SKM-1 (cell line): ENCODE data around the gene RGS6.

Experiments used
- DNase-seq: peaks from one replicate; lab custom pipeline; 2025; ENCODE audit not compliant: unreplicated experiment; lab: John Stamatoyannopoulos, UW

RGS6 gene

DNA sequence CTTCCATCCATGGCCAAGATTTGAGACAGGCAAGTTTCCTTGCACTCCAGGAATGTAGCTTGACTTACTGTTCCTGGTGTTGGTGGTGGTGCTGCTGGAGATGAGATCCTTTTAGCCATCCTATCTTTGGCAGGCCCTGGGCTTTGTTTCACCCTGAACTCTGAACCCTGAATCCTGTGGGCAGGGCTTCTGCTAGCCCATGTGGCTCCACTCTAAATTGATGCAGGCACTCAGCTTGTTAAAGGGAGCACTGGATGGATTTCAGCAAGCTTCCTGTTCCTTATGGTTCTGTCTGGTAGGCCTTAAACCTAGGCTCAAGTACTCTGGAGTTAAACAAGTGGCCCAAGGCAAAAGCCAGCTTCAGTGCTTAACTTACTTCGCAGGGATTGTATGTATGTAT lies 138.2 kb downstream of the RGS6 start:
- DNase-seq, result no peak

DNA sequence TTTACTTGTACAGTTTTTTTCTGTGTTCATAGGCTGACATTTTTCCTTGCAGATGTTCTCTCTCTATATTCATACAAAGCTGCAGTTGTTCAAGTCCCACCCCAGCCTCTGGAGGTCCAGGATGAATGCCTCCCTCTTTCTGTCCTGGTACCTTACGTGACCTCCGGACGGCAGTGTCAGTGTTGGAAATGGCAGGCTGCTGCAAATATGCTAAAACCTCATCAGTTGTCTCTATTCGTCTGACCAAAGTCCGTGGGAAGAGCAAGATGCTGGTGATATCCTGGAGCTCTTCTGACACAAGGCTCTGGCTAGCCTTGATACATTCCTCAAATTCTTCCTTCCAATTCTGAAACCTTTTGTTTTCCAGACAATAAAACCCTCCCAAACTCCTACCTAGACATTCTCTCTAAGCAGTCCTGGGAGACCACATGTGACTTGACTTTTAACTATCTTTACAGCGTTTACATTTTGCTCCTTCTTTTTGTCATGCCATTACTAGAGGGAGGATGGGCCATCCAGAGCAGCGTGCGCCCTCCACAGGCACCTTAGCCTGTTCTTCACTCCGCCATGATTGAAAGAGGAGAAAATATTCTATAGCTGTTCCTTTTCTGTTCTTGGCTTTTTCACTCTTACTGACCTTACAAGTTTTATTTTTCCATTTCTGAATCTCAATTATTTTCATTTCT lies 143.6 kb downstream of the RGS6 start:
- DNase-seq, result no peak

- no peak for DNase-seq
Observed at GRCh38 chr14:72081137-72081536, 148.9 kb downstream of the RGS6 start.

- no peak for DNase-seq
Observed at GRCh38 chr14:72084935-72085334, 152.7 kb downstream of the RGS6 start.

- no peak for DNase-seq
Observed at GRCh38 chr14:72089625-72090024, 157.4 kb downstream of the RGS6 start.

DNA sequence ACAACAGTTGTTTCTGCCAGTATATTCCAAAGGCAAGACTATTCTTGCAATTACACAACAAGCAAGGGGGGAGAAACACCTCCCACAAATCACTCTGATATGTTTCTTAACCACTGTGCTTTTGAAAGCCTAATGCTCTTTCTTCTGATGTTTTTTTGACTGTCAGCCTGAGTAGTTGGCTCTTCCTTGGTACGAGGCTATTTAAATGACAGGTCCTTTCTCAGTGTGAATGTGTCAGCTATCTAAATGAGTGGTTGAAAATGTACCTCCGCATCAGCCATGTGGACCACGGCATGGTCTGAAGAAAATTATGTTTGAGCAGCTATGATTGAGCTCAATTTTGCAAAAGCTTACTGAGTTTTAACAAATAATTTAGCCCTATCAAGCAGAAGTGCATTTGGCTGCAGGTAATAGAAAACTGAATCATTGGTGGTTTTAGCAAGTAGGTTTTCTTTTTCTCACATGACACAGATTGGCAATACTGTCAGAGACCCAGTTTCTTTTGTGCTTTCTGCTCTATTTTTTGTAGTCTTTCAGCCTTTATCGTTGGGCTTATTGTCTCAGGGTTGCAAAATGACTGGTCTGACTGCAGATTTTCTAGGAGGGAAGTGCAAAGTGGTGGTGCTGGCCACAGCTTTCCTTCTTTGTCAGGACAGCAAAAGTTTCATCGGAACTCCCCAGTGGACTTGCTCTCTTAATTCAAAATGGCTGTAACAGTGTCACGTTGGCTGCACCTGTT lies 162.8 kb downstream of the RGS6 start:
- DNase-seq, result no peak

- DNase-seq, result no peak
Observed at GRCh38 chr14:72097173-72097783, 165.0 kb downstream of the RGS6 start.

DNA sequence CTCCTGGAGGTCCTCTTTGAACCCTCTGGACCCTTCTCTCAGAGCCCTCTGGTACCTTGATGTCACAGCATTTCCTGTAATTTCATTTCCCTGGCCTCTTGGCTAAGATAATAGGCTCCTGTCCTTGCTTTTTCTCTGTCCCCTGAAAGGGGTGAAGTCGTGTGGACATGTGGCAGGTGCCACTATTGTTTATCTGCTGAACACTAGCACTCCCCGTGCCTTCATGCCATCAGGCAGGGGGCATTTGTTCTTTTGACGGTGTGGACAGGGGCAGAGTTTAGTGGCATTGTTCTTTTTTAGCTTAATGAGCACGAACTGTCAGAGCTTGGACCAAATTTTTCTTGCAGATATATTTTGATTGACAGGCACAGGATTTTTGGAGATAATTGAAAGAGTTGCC lies 166.0 kb downstream of the RGS6 start:
- DNase-seq, result no peak

DNA sequence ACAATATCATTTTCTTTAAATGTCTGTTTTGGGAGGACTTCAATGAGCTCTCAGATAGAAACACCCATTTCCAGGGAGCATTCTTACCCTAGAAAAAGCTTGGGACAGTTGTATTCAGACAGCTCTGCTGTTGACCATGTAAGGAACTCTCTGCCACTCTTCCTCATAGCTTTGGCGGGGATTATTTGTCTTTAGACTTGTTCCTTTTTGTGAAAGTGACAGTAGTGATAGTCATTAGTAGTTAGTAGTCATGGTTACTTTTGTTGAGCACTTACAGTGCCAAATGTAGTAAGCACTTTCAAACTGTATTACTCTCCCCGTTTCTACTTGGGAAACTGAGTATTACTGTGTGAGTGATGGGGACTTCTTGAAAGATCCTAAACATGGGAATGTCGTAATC lies 167.3 kb downstream of the RGS6 start:
- no peak for DNase-seq

DNA sequence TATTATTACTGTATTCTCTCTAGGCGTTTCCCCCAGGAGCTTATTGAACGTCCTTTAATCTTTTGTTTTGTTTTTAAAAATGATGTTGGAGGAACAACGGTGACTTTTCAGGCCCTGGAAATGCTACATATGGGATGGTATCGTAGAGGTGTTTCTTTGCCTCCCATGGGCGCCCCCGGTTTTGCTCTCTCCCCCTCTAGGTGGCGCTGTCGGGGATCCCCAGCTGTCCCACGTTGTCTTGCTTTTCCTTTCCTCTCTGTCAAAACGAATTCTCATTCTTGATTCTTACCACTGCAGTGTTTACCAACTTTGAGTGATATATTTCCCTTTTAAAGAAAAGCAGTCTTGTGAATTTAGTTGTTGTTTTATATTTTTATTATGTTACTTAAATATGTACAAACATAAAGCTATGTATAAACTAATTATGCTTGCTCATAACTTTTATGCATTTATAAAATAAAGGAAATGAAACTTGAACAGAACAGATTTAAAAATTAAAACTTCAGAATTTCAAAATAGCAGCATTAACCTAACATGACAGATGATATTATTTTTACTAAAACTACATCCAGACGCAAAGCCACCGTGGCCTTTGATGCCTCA lies 171.9 kb downstream of the RGS6 start:
- no peak for DNase-seq

DNA sequence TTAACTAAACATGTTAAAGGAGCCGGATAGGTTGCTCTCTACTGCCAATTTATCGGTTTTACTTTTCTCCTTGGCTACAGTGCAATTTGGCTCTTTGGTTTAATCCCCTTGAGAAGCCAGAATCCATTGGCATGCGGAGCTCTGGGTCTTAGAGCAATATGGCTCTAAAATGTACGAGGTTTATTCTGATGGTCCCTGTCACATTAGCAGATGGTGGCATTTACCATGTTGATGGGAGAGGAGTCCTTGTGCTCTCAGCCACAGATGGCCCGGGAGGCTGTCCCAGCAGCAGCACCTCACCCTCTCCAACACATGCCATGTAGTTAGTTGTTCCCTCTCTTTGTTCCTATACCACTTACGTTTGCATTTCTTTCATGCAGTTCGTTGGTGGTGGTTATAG lies 179.7 kb downstream of the RGS6 start:
- no peak for DNase-seq

GRCh38 chr14:72118841-72119240 lies 186.6 kb downstream of the RGS6 start:
- DNase-seq, result no peak

DNA sequence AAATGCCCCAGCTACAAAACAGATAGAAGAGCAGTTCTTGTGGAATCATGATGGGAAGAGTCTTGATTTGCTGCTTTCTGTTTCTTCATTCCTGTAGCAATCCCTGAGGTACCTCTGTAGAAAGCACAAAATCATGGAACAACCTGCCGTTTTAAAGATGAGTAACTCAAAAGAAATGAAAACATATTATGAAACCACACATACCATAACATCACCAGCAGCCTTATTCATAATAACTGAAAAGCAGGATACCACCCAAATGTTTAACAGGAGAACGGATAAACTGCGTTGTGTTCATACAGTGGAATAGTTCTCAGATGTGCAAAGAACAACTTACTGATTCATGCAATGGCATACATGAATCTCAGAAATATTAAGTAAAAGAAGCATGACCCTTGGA lies 188.1 kb downstream of the RGS6 start:
- DNase-seq, result no peak

DNA sequence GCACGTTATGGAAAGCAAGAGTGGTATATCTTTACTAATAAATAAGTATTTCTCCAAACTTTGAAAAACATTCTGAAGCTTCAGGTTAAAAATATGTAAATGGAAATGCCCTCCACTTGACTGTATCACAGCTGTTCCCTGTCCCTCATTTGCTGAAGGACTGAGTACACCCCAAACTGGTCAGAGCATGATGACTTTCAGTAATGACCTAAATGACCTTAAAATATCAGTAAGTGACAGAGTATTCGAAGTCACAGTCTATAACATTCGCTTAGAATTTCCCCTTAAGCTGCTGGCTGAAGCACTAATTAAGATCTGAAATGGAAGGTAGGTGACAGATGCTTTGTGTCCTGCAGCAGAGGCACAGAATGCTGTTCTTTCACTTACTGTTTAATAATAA lies 191.5 kb downstream of the RGS6 start:
- DNase-seq, result no peak

- no peak for DNase-seq
Observed at GRCh38 chr14:72124171-72124570, 191.9 kb downstream of the RGS6 start.

DNA sequence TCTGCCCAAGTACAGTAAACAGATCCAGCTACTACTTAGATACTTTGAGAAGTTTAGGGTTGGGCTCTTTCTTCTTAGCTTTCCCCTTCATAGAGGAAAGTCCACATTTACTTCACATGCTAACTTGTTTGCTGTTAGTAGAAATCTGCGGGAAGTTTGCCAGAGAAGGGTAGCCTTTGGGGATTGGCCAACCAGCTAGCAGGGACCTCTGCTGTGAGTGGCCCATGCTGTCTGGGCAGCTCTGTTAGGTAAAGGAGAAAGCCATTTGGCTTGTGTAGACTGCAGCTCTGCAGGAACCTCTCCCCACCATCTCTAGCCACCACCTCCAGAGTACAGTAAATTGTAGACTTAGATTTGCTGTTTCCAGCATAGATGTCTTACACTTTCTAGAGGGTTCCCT lies 193.9 kb downstream of the RGS6 start:
- DNase-seq, result no peak

GRCh38 chr14:72126561-72126960 lies 194.3 kb downstream of the RGS6 start:
- DNase-seq, result no peak

DNA sequence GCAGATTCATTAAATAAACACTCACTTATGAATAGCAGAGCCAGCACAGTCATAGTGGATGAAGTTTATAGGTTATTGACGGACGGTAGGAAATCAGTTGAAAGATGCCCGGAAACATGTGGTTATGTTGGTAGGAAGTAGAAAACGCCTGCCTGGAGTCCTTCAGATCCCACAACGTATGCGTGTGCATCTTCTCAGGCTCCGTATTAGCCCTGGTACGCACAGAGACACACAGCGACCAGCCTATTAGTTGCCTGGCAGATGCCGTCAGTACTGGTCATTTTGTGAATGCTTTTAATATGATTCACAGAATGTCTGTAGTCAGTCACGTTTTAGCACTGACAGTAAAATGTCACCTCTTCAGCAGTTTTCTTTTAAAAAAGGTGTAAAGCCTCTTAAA lies 196.4 kb downstream of the RGS6 start:
- DNase-seq, result no peak

GRCh38 chr14:72129291-72129690 lies 197.1 kb downstream of the RGS6 start:
- DNase-seq, result no peak

DNA sequence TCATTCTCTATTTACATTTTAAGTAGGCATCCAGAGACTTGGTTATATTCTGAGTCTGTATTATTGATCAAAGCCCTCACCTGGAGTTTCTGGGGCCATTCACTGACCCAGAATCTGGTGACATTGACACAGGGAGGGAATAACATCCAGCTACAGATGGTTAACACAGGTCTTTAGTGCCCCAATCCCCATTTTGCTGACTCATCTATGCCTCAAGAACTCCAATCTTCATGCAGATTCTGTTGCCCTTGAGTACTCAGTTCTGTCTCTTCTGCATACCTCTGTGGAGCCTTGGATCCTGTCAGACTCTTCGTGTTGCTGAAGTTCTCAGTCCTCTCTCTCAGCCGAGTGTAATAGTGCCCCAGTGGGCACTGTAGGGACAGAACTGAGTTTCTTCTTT lies 208.9 kb downstream of the RGS6 start:
- DNase-seq, result no peak

GRCh38 chr14:72142328-72142727 lies 210.1 kb downstream of the RGS6 start:
- no peak for DNase-seq

GRCh38 chr14:72146241-72146640 lies 214.0 kb downstream of the RGS6 start:
- no peak for DNase-seq
